Gastroesophageal sphincter (tissue), 3 donors: ENCODE data around the gene RETNLB.

ENCODE experiments used
- EP300 ChIP-seq: sonication (generic); formaldehyde crosslinking; IDR thresholded peaks from one replicate; pipeline ENCODE4 v1.6.1; 2017; ENCODE audit warnings: antibody characterized with exemption, mild to moderate bottlenecking
- POLR2A ChIP-seq, 2 donors: fragments of 450-650 bp; IDR thresholded peaks; one replicate each; pipeline ENCODE4 v1.6.1; 2017; ENCODE audit warnings: antibody characterized with exemption in 2 of 2, mild to moderate bottlenecking in 2 of 2, moderate library complexity in 1 of 2
- TF ChIP-seq, protein P1 (sequence below), 4 experiments: fragments of 200-600 bp in 2 of 4; fragments of 450-650 bp in 2 of 4; sonication (generic) in 1 of 4; IDR thresholded peaks; one replicate each; pipeline ENCODE4 v1.5.1; 2017 to 2019; ENCODE audit warnings: antibody characterized with exemption in 4 of 4, mild to moderate bottlenecking in 2 of 4, moderate library complexity in 2 of 4

DNA sequence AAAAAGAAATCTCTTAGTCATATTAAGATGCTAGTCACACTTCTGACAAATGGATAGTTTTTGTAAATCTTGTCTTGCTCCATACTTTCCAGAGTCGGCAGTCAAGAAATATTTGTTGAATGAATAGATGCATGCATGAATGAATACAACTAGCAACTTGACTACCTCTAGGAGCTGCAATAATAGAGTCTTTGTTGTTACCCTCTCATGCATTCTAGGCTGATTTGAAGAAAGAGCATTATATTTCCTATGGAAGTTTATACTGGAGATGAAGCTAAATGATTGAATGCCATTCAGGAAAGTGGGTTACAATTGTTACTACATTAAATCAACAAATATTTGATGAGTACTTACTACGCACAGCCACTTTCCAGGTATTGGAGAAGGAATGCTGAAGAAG lies 47.2 kb upstream of the RETNLB start:
- TF ChIP-seq, protein P1, sequence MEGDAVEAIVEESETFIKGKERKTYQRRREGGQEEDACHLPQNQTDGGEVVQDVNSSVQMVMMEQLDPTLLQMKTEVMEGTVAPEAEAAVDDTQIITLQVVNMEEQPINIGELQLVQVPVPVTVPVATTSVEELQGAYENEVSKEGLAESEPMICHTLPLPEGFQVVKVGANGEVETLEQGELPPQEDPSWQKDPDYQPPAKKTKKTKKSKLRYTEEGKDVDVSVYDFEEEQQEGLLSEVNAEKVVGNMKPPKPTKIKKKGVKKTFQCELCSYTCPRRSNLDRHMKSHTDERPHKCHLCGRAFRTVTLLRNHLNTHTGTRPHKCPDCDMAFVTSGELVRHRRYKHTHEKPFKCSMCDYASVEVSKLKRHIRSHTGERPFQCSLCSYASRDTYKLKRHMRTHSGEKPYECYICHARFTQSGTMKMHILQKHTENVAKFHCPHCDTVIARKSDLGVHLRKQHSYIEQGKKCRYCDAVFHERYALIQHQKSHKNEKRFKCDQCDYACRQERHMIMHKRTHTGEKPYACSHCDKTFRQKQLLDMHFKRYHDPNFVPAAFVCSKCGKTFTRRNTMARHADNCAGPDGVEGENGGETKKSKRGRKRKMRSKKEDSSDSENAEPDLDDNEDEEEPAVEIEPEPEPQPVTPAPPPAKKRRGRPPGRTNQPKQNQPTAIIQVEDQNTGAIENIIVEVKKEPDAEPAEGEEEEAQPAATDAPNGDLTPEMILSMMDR (IDR thresholded peaks at IDR 0.05) = no peak
- TF ChIP-seq EP300 (no peak), POLR2A (IDR thresholded peaks at IDR 0.05) (no peak)
